ENCODE results near the gene PLSCR4. TPM values are rescaled to one million over a fixed set of nuclear protein-coding genes. Genes with fewer than 3 reads are reported as not detected.

PLSCR4 gene
- total and polyA plus RNA-seq, 7 experiments from 2014 or later, result 0.42 TPM; not detected in 6

DNA sequence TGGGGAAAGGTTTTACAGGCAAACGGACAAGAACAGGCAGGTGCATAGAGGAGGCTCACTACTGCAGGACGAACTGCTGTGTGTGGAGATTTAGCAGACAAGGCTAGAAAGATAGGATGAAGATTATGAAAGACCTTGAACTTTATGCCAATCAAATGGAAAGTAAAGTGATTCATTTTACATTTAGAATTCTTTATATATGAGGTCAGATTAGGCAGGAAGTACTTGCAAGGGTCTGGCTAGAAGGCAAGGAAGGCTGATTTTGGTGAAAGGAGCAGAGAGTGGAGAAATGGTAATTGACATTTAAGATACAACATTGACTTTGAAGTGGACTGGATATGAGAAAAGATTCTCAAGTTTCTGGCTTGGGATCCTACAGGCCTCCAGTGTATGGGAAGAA lies 33.6 kb downstream of the PLSCR4 start:
- DNase-seq (no peak), ATAC-seq (no peak)
- Mint-ChIP-seq H3K27me3 (peaks cover 0 to 17% (median 12%) of the 10 kb centered on the region in 5 donors), H3K4me1 (no peaks in the 10 kb centered on the region), H3K27ac (no peak overlapping the region), H3K9me3 (no peaks in the 10 kb centered on the region), H3K4me3 (no peak overlapping the region), H3K36me3 (no peaks in the 10 kb centered on the region)
- Histone ChIP-seq H3K27me3 (ENCODE audit: control insufficient read depth in 2 of 2, insufficient read depth in 2 of 2, low read length in 2 of 2) (no peaks in the 10 kb centered on the region), H3K4me1 (ENCODE audit: control insufficient read depth in 2 of 2, insufficient read depth in 2 of 2, low read length in 2 of 2) (no peaks in the 10 kb centered on the region), H3K27ac (ENCODE audit: low read depth, low read length) (no peak overlapping the region), H3K9me3 (ENCODE audit: control insufficient read depth in 2 of 3, low read length in 3 of 3) (no peaks in the 10 kb centered on the region), H3K36me3 (ENCODE audit: control insufficient read depth in 2 of 3, insufficient read depth in 3 of 3, low read length in 3 of 3) (no peaks in the 10 kb centered on the region), H3K4me3 (ENCODE audit: low read length) (no peak overlapping the region)
- POLR2A ChIA-PET, result no interaction called here
- CTCF ChIA-PET, result no interaction called here
- intact Hi-C loops (cut with micrococcal nuclease), result no loop called here

DNA sequence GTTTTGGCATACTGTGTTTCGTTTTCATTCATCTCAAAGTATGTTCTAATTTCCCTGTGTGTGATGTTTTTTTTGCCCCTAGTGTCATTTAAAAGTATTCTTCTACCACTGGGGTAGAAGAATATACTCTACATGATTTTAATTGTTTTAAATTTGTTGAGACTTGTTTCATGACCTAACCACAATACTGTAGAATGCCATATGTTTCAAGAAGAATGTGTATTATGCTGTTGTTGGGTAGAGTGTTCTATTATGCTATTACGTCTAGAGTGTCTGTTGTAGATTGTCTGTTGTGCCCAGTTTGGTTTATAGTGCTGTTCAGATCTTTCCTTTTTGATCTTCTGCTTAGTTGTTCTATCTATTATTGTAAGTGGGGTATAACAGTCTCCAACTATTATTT lies 36.4 kb downstream of the PLSCR4 start:
- intact Hi-C loops (cut with micrococcal nuclease), result no loop called here
- POLR2A ChIA-PET, result no interaction called here
- H3K4me3 ChIP-seq (ENCODE audit: low read length), result no peak overlapping the region
- Mint-ChIP-seq H3K4me3 (no peak overlapping the region), H3K4me1 (no peaks in the 10 kb centered on the region), H3K9me3 (no peaks in the 10 kb centered on the region), H3K27ac (no peak overlapping the region), H3K36me3 (no peaks in the 10 kb centered on the region), H3K27me3 (peaks cover 0 to 17% (median 12%) of the 10 kb centered on the region in 5 donors)
- CTCF ChIA-PET, result no interaction called here
- H3K36me3 ChIP-seq (ENCODE audit: control insufficient read depth in 2 of 3, insufficient read depth in 3 of 3, low read length in 3 of 3), result no peaks in the 10 kb centered on the region
- no peak overlapping the region for H3K27ac ChIP-seq (ENCODE audit: low read depth, low read length)
- H3K9me3 ChIP-seq (ENCODE audit: control insufficient read depth in 2 of 3, low read length in 3 of 3), result no peaks in the 10 kb centered on the region
- ATAC-seq (no peak), DNase-seq (no peak)
- H3K27me3 ChIP-seq (ENCODE audit: control insufficient read depth in 2 of 2, insufficient read depth in 2 of 2, low read length in 2 of 2), result no peaks in the 10 kb centered on the region
- H3K4me1 ChIP-seq (ENCODE audit: control insufficient read depth in 2 of 2, insufficient read depth in 2 of 2, low read length in 2 of 2), result no peaks in the 10 kb centered on the region

DNA sequence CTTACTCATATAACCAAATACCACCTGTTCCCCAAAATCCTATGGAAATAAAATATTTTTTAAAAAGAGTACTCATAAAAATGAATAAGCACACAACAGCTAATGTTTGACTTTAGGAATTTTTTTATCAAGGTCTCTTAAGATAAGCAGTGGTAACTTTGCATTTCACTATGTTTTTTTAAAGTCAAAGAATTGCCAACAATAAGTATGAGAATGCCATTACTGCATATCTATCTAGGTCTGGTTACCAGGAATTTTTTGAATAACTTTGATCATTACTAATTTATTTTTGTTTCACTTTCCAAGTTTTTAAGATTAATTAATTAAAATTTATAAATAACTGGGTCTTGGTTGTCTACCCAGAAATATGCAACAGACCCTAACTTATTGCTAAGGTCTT lies 41.5 kb downstream of the PLSCR4 start:
- ChIA-PET POLR2A (no interaction called here), CTCF (no interaction called here)
- H3K36me3 ChIP-seq (ENCODE audit: control insufficient read depth in 2 of 3, insufficient read depth in 3 of 3, low read length in 3 of 3), result no peaks in the 10 kb centered on the region
- Mint-ChIP-seq H3K27ac (no peak overlapping the region), H3K4me1 (no peaks in the 10 kb centered on the region), H3K36me3 (no peaks in the 10 kb centered on the region), H3K9me3 (peaks cover 0 to 3% (median 0%) of the 10 kb centered on the region in 11 donors), H3K27me3 (peaks cover 0 to 22% (median 3%) of the 10 kb centered on the region in 5 donors), H3K4me3 (no peak overlapping the region)
- no peaks in the 10 kb centered on the region for H3K9me3 ChIP-seq (ENCODE audit: control insufficient read depth in 2 of 3, low read length in 3 of 3)
- no peak overlapping the region for H3K4me3 ChIP-seq (ENCODE audit: low read length)
- DNase-seq (no peak), ATAC-seq (no peak)
- peaks cover 0 to 3% of the 10 kb centered on the region in 2 donors for H3K27me3 ChIP-seq (ENCODE audit: control insufficient read depth in 2 of 2, insufficient read depth in 2 of 2, low read length in 2 of 2)
- no peak overlapping the region for H3K27ac ChIP-seq (ENCODE audit: low read depth, low read length)
- intact Hi-C loops (cut with micrococcal nuclease), result no loop called here
- no peaks in the 10 kb centered on the region for H3K4me1 ChIP-seq (ENCODE audit: control insufficient read depth in 2 of 2, insufficient read depth in 2 of 2, low read length in 2 of 2)

DNA sequence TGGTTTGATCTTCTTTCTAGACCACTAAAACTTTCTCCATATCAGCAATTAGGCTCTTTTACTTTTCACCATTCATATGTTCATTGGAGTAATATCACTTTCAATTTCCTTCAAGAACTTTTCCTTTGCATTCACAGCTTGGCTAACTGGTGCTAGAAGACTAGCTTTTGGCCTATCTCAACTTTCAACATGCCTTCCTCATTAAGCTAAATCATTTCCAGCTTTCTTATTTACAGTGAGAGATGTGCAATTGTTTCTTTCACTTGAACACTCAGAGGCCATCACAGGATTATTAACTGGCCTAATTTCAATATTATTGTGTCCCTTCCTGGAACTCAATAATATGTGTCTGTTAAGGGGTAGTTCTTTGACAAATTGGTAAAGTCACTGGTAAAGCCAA lies 47.1 kb downstream of the PLSCR4 start:
- Histone ChIP-seq H3K27me3 (ENCODE audit: control insufficient read depth in 2 of 2, insufficient read depth in 2 of 2, low read length in 2 of 2) (peaks cover 0 to 3% of the 10 kb centered on the region in 2 donors), H3K4me1 (ENCODE audit: control insufficient read depth in 2 of 2, insufficient read depth in 2 of 2, low read length in 2 of 2) (no peaks in the 10 kb centered on the region), H3K9me3 (ENCODE audit: control insufficient read depth in 2 of 3, low read length in 3 of 3) (no peaks in the 10 kb centered on the region), H3K36me3 (ENCODE audit: control insufficient read depth in 2 of 3, insufficient read depth in 3 of 3, low read length in 3 of 3) (no peaks in the 10 kb centered on the region), H3K27ac (ENCODE audit: low read depth, low read length) (no peak overlapping the region), H3K4me3 (ENCODE audit: low read length) (no peak overlapping the region)
- Mint-ChIP-seq H3K4me1 (no peaks in the 10 kb centered on the region), H3K27me3 (peaks cover 0 to 22% (median 0%) of the 10 kb centered on the region in 5 donors), H3K36me3 (no peaks in the 10 kb centered on the region), H3K9me3 (peaks cover 0 to 3% (median 0%) of the 10 kb centered on the region in 11 donors), H3K27ac (no peak overlapping the region), H3K4me3 (no peak overlapping the region)
- intact Hi-C loops (cut with micrococcal nuclease), result no loop called here
- CTCF ChIA-PET, result no interaction called here
- ATAC-seq (no peak), DNase-seq (no peak)
- POLR2A ChIA-PET, result no interaction called here

DNA sequence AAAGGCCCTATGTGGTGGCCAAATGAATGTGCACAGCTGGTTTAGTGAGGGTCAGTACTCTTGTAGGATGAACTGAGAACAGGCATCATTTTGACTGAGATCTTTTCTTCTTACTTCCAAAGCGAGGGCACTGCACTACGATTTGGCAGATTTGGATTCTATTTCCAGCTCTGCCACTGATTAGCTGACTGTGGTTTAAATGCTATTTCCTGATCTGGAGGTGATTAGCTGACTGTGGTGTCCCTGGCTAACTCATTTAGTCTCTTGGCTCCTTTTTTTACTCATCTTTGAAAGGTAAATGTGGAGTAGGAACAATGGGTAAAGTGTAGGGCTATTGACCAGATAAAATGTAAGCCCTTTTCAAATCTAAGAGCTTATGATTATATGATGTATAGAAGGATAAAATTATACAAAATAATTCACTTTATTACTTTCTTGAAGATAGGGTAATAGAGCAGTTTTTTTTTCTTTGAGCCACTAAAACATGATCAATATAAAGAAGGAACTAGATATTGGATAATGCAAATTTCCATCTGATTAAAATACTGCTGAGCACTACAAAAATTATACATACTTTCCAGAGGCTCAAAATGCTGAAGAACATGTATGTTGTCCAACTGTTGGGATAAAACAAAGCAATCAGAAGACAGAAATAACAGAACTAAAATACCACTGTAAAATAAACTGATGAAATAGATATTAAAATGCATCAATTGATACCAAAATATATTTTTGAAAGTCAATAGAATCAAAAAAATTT lies 50.3 kb downstream of the PLSCR4 start:
- intact Hi-C loops (cut with micrococcal nuclease), result no loop called here

DNA sequence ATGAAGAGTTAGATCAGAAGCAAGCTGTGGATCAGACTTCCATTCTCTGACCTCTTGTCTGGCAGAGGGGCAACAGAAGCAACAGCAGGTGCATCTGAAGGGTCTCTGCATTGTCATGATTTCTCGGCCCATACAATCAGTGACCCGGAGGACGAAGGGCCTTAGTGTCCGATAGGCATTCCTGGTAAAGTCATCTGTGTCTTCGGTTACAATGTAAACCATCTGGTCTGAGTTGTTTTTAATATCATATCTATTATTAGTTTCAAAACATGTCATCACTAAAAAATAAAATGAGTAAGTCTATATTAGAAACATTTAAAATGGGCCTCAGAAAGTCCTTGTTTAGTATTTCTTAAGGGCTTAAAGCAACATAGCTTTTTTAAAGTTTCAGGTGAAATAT lies 51.1 kb downstream of the PLSCR4 start:
- POLR2A ChIA-PET, result no interaction called here
- Mint-ChIP-seq H3K36me3 (no peaks in the 10 kb centered on the region), H3K4me3 (no peak overlapping the region), H3K27me3 (peaks cover 0 to 21% (median 0%) of the 10 kb centered on the region in 5 donors), H3K9me3 (no peaks in the 10 kb centered on the region), H3K4me1 (no peaks in the 10 kb centered on the region), H3K27ac (no peak overlapping the region)
- Histone ChIP-seq H3K27ac (ENCODE audit: low read depth, low read length) (no peak overlapping the region), H3K4me3 (ENCODE audit: low read length) (no peak overlapping the region), H3K36me3 (ENCODE audit: control insufficient read depth in 2 of 3, insufficient read depth in 3 of 3, low read length in 3 of 3) (no peaks in the 10 kb centered on the region), H3K4me1 (ENCODE audit: control insufficient read depth in 2 of 2, insufficient read depth in 2 of 2, low read length in 2 of 2) (no peaks in the 10 kb centered on the region), H3K27me3 (ENCODE audit: control insufficient read depth in 2 of 2, insufficient read depth in 2 of 2, low read length in 2 of 2) (no peaks in the 10 kb centered on the region), H3K9me3 (ENCODE audit: control insufficient read depth in 2 of 3, low read length in 3 of 3) (no peaks in the 10 kb centered on the region)
- ATAC-seq, result no peak
- intact Hi-C loops (cut with micrococcal nuclease), result no loop called here
- CTCF ChIA-PET, result no interaction called here
- DNase-seq, result no peak

More for the DNA sequence above, 50.3 kb downstream of the PLSCR4 start:
- H3K4me1 ChIP-seq (ENCODE audit: control insufficient read depth in 2 of 2, insufficient read depth in 2 of 2, low read length in 2 of 2), result no peaks in the 10 kb centered on the region
- ATAC-seq (no peak), DNase-seq (no peak)
- Mint-ChIP-seq H3K4me3 (no peak overlapping the region), H3K4me1 (no peaks in the 10 kb centered on the region), H3K27ac (no peak overlapping the region), H3K36me3 (no peaks in the 10 kb centered on the region), H3K9me3 (no peaks in the 10 kb centered on the region), H3K27me3 (peaks cover 0 to 21% (median under 1%) of the 10 kb centered on the region in 5 donors)
- H3K27me3 ChIP-seq (ENCODE audit: control insufficient read depth in 2 of 2, insufficient read depth in 2 of 2, low read length in 2 of 2), result peaks cover 0 to under 1% of the 10 kb centered on the region in 2 donors
- no peaks in the 10 kb centered on the region for H3K36me3 ChIP-seq (ENCODE audit: control insufficient read depth in 2 of 3, insufficient read depth in 3 of 3, low read length in 3 of 3)
- H3K27ac ChIP-seq (ENCODE audit: low read depth, low read length), result no peak overlapping the region
- ChIA-PET POLR2A (no interaction called here), CTCF (no interaction called here)
- no peak overlapping the region for H3K4me3 ChIP-seq (ENCODE audit: low read length)
- no peaks in the 10 kb centered on the region for H3K9me3 ChIP-seq (ENCODE audit: control insufficient read depth in 2 of 3, low read length in 3 of 3)

DNA sequence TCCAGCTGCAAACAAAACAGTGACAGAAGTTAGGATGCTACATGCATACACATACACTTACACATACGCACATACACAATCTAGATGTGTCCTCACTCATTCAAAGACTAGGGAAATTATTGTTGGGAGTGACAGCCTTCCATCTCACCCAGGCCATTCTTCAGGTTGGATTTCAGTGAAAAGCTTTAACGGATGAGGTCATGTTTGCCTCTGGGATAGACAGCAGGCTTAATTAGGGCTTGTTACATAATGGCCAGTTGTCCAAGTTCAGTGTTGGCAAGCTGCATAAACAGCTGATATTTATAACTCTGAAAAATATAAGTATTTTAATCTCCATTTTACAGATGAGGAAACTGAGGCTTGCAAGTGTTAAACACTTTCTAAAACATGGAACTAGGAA lies 54.1 kb downstream of the PLSCR4 start:
- Histone ChIP-seq H3K36me3 (ENCODE audit: control insufficient read depth in 2 of 3, insufficient read depth in 3 of 3, low read length in 3 of 3) (no peaks in the 10 kb centered on the region), H3K4me1 (ENCODE audit: control insufficient read depth in 2 of 2, insufficient read depth in 2 of 2, low read length in 2 of 2) (no peaks in the 10 kb centered on the region), H3K27ac (ENCODE audit: low read depth, low read length) (no peak overlapping the region), H3K9me3 (ENCODE audit: control insufficient read depth in 2 of 3, low read length in 3 of 3) (no peaks in the 10 kb centered on the region), H3K4me3 (ENCODE audit: low read length) (no peak overlapping the region), H3K27me3 (ENCODE audit: control insufficient read depth in 2 of 2, insufficient read depth in 2 of 2, low read length in 2 of 2) (no peaks in the 10 kb centered on the region)
- H3K36me3 Mint-ChIP-seq, result no peaks in the 10 kb centered on the region
- peaks cover 0 to 16% (median 6%) of the 10 kb centered on the region in 5 donors for H3K27me3 Mint-ChIP-seq
- no peaks in the 10 kb centered on the region for H3K4me1 Mint-ChIP-seq
- CTCF ChIA-PET, result no interaction called here
- POLR2A ChIA-PET, result no interaction called here
- H3K9me3 Mint-ChIP-seq, result no peaks in the 10 kb centered on the region
- no peak overlapping the region for H3K4me3 Mint-ChIP-seq
- DNase-seq, result no peak
- H3K27ac Mint-ChIP-seq, result no peak overlapping the region
- no peak for ATAC-seq
- intact Hi-C loops (cut with micrococcal nuclease), result no loop called here

All from naive thymus-derived CD4-positive, alpha-beta T cell (primary cell).